HepG2 (cell line): ENCODE measurements around the gene TMCO4. TPM values are rescaled to one million over a fixed set of nuclear protein-coding genes. Genes with fewer than 3 reads are reported as not detected.

ENCODE experiments used
- EEA1 ChIP-seq: sonication (generic); formaldehyde crosslinking; IDR thresholded peaks from 2 replicates; pipeline ENCODE4 v1.5.1; 2020; ENCODE audit warnings: mild to moderate bottlenecking, missing genetic modification reagents, borderline replicate concordance
- EP300 ChIP-seq, 3 experiments: sonication (generic) in 1 of 3; formaldehyde crosslinking in 1 of 3; IDR thresholded peaks; 2 replicates each; pipeline versions ENCODE4 v1.5.1 to v1.6.1; 2011 to 2020; ENCODE audit warnings: low read depth in 2 of 3, low read length in 2 of 3, borderline replicate concordance in 1 of 3, improper control_type of control experiment in 1 of 3, mild to moderate bottlenecking in 1 of 3, missing genetic modification reagents in 1 of 3, moderate library complexity in 1 of 3
- KAT7 ChIP-seq: IDR thresholded peaks from 2 replicates; pipeline ENCODE4 v1.6.1; 2018; ENCODE audit warnings: borderline replicate concordance, missing compliant biosample characterization
- KMT2B ChIP-seq: IDR thresholded peaks from 2 replicates; pipeline ENCODE4 v1.6.1; 2016; ENCODE audit warnings: missing genetic modification reagents, missing compliant biosample characterization
- MAFK ChIP-seq, 2 experiments: IDR thresholded peaks in 1 of 2; conservative IDR thresholded peaks in 1 of 2; 2 replicates each; pipeline ENCODE4 v1.6.1; 2011; ENCODE audit warnings: improper control_type of control experiment in 2 of 2, low read length in 2 of 2
- MEIS1 ChIP-seq: sonication (generic); formaldehyde crosslinking; IDR thresholded peaks from 2 replicates; pipeline ENCODE4 v1.9.0; 2021; ENCODE audit warnings: mild to moderate bottlenecking, missing genetic modification reagents, moderate library complexity, borderline replicate concordance
- PTBP1 ChIP-seq: fragments of 200-400 bp; formaldehyde crosslinking; IDR thresholded peaks from 2 replicates; pipeline ENCODE4 v1.6.1; 2018; ENCODE audit warnings: low read length, low read depth; ENCODE audit not compliant: poor library complexity, severe bottlenecking
- RARA ChIP-seq: IDR thresholded peaks from 2 replicates; pipeline ENCODE4 v1.6.1; 2016; ENCODE audit warnings: missing genetic modification reagents, missing compliant biosample characterization
- TRAFD1 ChIP-seq: sonication (generic); formaldehyde crosslinking; IDR thresholded peaks from 2 replicates; pipeline ENCODE4 v1.5.1; 2020; ENCODE audit warnings: missing genetic modification reagents, mild to moderate bottlenecking, borderline replicate concordance
- ZHX2 ChIP-seq, 2 experiments: sonication (generic) in 1 of 2; formaldehyde crosslinking in 1 of 2; IDR thresholded peaks; 2 replicates each; pipeline versions ENCODE4 v1.6.1 to v1.9.0; 2014 to 2022; ENCODE audit warnings: antibody characterized with exemption in 1 of 2, borderline replicate concordance in 1 of 2, inconsistent platforms in 1 of 2, low read depth in 1 of 2, missing genetic modification reagents in 1 of 2
- ZMAT3 ChIP-seq: sonication (generic); formaldehyde crosslinking; conservative IDR thresholded peaks from 2 replicates; pipeline ENCODE4 v1.7.0; 2021; ENCODE audit warnings: missing genetic modification reagents
- ZNF510 ChIP-seq: sonication (generic); formaldehyde crosslinking; IDR thresholded peaks from 2 replicates; pipeline ENCODE4 v1.4.0; 2020; ENCODE audit warnings: low read depth, mild to moderate bottlenecking, missing genetic modification reagents
- ZNF549 ChIP-seq: sonication (generic); formaldehyde crosslinking; IDR thresholded peaks from 2 replicates; pipeline ENCODE4 v1.5.0; 2020; ENCODE audit warnings: missing genetic modification reagents
- polyA plus RNA-seq, 8 experiments: library from polyadenylated mRNA; depleted of rRNA in 3 of 8; stranded (reverse) in 7 of 8; unstranded in 1 of 8; fragments of >200 nt; fragmentation: Illumina TruSeq in 4 of 8; extraction: Trizol in 4 of 8; gene quantifications; 2 replicates each; pipeline versions ENCODE4 v1.2.1 to v1.2.3, GENCODE V29; 2011 to 2016; ENCODE audit warnings: low read depth in 4 of 8, missing spikeins in 1 of 8, mixed read lengths in 1 of 8; ENCODE audit not compliant: insufficient read depth in 1 of 8
- total RNA-seq, 5 experiments: library from RNA; depleted of rRNA; stranded (reverse); fragments of >200 nt; fragmentation: Illumina TruSeq; extraction: Trizol; gene quantifications; 2 replicates each; pipeline ENCODE4 v1.2.3, GENCODE V29; 2016; ENCODE audit warnings: low read depth in 1 of 5
- TF ChIP-seq, protein P1 (sequence below): sonication (generic); formaldehyde crosslinking; IDR thresholded peaks from 2 replicates; pipeline ENCODE4 v1.5.1; 2020; ENCODE audit warnings: missing genetic modification reagents, mild to moderate bottlenecking, borderline replicate concordance

Gene TMCO4
- total and polyA plus RNA-seq, 2 of the 13 experiments (the other 11 are each of a cell fraction or from before 2014, with no cell fraction given): 2.1 to 4.1 TPM

DNA sequence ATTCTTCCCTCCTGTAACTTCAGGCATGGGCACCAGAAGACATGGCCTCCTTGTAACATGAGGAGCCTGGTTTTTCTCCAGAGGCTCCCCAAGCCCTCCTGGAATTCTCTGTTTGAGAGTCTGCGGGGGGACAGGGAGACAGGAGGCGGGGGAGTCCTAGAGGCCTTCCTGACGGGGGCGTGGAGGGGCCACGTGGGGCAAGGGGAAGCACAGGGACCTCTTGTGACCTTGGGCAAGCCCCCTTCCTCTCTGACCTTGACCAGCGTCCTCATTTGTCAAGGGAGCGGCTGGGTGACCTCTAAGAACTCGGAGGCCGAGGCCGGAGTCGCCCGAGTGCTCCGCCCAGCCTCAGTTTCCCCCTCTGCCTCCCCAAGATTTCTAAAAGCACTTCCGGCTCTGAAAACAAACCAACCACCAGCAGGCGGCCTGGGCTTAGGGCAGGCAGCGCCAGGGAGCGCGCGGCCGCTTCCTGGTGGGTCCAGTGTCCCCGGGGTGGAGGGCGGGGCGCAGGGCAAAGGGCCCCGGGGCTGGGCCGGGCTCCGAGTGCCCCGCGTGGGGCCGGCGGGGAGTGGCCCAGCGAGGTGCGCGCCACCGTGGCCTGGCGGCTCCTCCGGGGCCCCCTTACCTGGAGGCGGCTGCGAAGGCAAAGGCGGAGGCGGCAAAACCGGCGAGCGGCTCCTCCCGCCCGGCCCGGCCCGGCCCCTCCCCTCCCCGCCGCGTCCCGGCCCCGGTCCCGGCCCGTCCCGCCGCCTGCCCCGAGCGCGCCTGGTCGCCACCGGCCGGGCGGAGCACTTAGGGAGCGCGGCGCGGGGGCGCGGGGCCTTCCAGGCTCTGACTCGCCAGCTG is at the start of gene TMCO4 (continued):
- TF ChIP-seq ZHX2 (IDR thresholded peaks at IDR 0.05; ENCODE audit: low read depth): no peak
- no peak for TF ChIP-seq ZHX2 (CRISPR knock-in tag; IDR thresholded peaks at IDR 0.05; ENCODE audit: borderline replicate concordance)
- TF ChIP-seq MEIS1: no peak
- TF ChIP-seq RARA (CRISPR knock-in tag): peak; percentile 25; the same call in 1 of the 2 replicates
- TF ChIP-seq, protein P1, sequence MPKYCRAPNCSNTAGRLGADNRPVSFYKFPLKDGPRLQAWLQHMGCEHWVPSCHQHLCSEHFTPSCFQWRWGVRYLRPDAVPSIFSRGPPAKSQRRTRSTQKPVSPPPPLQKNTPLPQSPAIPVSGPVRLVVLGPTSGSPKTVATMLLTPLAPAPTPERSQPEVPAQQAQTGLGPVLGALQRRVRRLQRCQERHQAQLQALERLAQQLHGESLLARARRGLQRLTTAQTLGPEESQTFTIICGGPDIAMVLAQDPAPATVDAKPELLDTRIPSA: no peak
- TF ChIP-seq MAFK (conservative IDR thresholded peaks at IDR 0.05 in 1 of 2, IDR thresholded peaks at IDR 0.05 in 1 of 2; ENCODE audit: low read length in 2 of 2): no peak
- TF ChIP-seq TRAFD1: no peak
- no peak for TF ChIP-seq ZNF510 (CRISPR knock-in tag)
- TF ChIP-seq EEA1: no peak
- TF ChIP-seq PTBP1: no peak
- TF ChIP-seq KMT2B (CRISPR knock-in tag): no peak
- no peak for TF ChIP-seq EP300 (IDR thresholded peaks at IDR 0.05; ENCODE audit: low read depth in 2 of 2, low read length in 2 of 2)
- no peak for TF ChIP-seq EP300 (CRISPR knock-in tag; IDR thresholded peaks at IDR 0.05; ENCODE audit: borderline replicate concordance)
- no peak for TF ChIP-seq ZMAT3 (CRISPR knock-in tag)
- TF ChIP-seq ZNF549 (CRISPR knock-in tag): no peak
- TF ChIP-seq KAT7: 0 out of 2 replicates have a peak, but pooled peaks have one; percentile 2
